GM12891 (cell line): ENCODE measurements around the gene ELAC2.

Experiments used
- POLR2A ChIP-seq: IDR thresholded peaks from 2 replicates; pipeline ENCODE4 v1.6.1; 2011; ENCODE audit warnings: low read depth, low read length, control low read depth
- POLR2AphosphoS5 ChIP-seq: IDR thresholded peaks from 2 replicates; pipeline ENCODE4 v1.6.1; 2011; ENCODE audit warnings: low read depth, low read length, control low read depth

DNA sequence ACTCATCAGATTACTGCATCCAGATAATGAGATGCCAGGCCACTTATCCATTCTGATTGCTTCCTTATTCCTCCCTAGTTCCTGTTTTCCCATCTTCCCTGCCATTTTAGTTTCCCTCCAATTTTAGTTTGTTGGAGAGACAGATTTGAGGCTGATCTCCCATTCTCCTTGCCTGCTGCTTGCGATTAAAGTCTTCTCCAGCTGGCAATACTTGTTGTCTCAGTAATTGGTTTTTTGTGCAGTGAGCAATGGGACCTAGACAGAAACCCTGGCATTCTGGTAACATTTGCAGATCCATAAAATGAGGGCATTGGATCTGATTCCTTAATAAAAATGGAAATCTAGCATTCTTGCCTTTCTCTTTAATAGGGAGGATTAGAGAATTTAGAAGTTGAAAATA is 17.6 kb upstream of the ELAC2 start:
- TF ChIP-seq POLR2A (no peak), POLR2AphosphoS5 (no peak)
